Measurements from ENCODE around the gene OPTN.

OPTN gene

GRCh38 chr10:13180788-13181187 lies 80.8 kb downstream of the OPTN start:
- in situ Hi-C loops (cut with MboI; ENCODE audit: low sequenced_read_pairs) = no loop called here

- in situ Hi-C loops (cut with MboI; ENCODE audit: low sequenced_read_pairs) = no loop called here
These were observed 82.5 kb downstream of the OPTN start for GRCh38 chr10:13182424-13182823.

GRCh38 chr10:13183625-13184024 lies 83.7 kb downstream of the OPTN start:
- in situ Hi-C loops (cut with MboI; ENCODE audit: low sequenced_read_pairs) = no loop called here

GRCh38 chr10:13184276-13184675 lies 84.3 kb downstream of the OPTN start:
- in situ Hi-C loops (cut with MboI; ENCODE audit: low sequenced_read_pairs) = no loop called here

GRCh38 chr10:13184730-13185514 lies 85.0 kb downstream of the OPTN start:
- in situ Hi-C loops (cut with MboI; ENCODE audit: low sequenced_read_pairs) = no loop called here

- in situ Hi-C loops (cut with MboI; ENCODE audit: low sequenced_read_pairs) = no loop called here
These were observed 87.2 kb downstream of the OPTN start for GRCh38 chr10:13187135-13187534.
